Activated T-helper 17 cell treated with anti-CD3 and anti-CD28 coated beads, Interleukin-2, amount 50 U/mL, for 72 hours (primary cell): Measurements from ENCODE around the gene PPIP5K2. TPM values are rescaled to one million over a fixed set of nuclear protein-coding genes. Genes with fewer than 3 reads are reported as not detected.
"Not testable (repeated sequence)": the region's sequence is repeated elsewhere in the genome, so short reads cannot be mapped to it uniquely, and the experiment has no call there.

ENCODE experiments used
- ATAC-seq: fragments of 150-1000 bp; cut with Tn5 transposase; replicated peaks from 2 replicates; pipeline ENCODE4 v1.10.0; 2021; ENCODE audit warnings: mild to moderate bottlenecking, moderate library complexity
- H3K27ac Mint-ChIP-seq: one replicate; pipeline ENCODE4 v1.8.0; 2022; ENCODE audit warnings: mixed read lengths
- H3K27me3 Mint-ChIP-seq: one replicate; pipeline ENCODE4 v1.8.0; 2022; ENCODE audit warnings: mixed read lengths
- H3K36me3 Mint-ChIP-seq: one replicate; pipeline ENCODE4 v1.8.0; 2022; ENCODE audit warnings: low read depth, mild to moderate bottlenecking, mixed read lengths
- H3K4me1 Mint-ChIP-seq: one replicate; pipeline ENCODE4 v1.8.0; 2022; ENCODE audit warnings: mixed read lengths
- H3K4me3 Mint-ChIP-seq: one replicate; pipeline ENCODE4 v1.8.0; 2022; ENCODE audit warnings: mild to moderate bottlenecking, mixed read lengths
- H3K9me3 Mint-ChIP-seq: one replicate; pipeline ENCODE4 v1.8.0; 2022; ENCODE audit warnings: mixed read lengths
- total RNA-seq, 2 donors: library from RNA; stranded (reverse); gene quantifications; one replicate each; pipeline ENCODE4 v1.2.3, GENCODE V29; 2022

PPIP5K2 gene
- total RNA-seq, 2 donors from 2014 or later, result 47.1 to 53.3 TPM

DNA sequence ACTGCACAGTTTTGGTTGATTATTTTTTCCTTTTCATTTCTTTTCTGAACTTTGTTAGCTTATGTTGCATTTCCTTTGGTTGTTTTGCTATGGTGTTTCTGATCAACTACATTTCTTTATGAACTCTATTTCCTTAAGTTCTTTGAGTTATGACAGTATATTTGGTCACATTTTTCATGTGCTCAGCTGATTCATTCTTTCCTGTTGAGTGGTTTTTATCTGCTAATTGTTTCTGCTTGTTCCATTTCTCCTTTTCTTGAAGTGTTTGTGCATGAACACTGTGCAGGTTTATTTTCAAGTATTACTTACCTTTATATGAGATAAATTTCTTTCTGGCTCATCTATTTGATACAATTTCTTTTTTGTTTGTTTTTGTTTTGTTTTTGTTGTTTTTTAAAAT, 87.6 kb downstream of the PPIP5K2 start:
- Mint-ChIP-seq H3K4me1 (peaks cover 16% of the 10 kb centered on the region), H3K27me3 (no peaks in the 10 kb centered on the region), H3K4me3 (no peak overlapping the region), H3K9me3 (no peaks in the 10 kb centered on the region), H3K36me3 (peaks cover 37% of the 10 kb centered on the region), H3K27ac (no peak overlapping the region)
- peak; percentile 29 for ATAC-seq

DNA sequence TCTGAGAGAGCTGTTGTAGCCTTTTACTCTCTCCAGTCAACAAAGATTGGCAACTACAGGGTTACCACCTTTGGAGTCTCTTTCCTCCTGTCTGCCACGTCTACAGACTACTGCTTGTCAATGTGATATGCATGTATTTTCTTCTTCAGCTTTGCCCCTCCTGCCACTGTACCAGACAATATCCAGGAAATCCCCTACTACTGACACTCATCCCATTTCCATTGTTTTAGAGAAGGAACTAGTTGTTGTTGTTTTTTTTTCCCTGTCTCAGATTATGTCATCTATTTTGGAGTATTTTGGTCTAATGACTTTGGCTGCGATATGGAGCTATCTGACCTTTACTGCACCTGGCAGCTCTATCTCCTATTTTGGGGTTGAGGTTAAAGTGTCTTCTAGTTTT, 88.4 kb downstream of the PPIP5K2 start:
- peaks cover 16% of the 10 kb centered on the region for H3K4me1 Mint-ChIP-seq
- no peak overlapping the region for H3K4me3 Mint-ChIP-seq
- H3K9me3 Mint-ChIP-seq, result no peaks in the 10 kb centered on the region
- H3K27me3 Mint-ChIP-seq, result no peaks in the 10 kb centered on the region
- peaks cover 33% of the 10 kb centered on the region for H3K36me3 Mint-ChIP-seq
- no peak overlapping the region for H3K27ac Mint-ChIP-seq
- no peak for ATAC-seq

DNA sequence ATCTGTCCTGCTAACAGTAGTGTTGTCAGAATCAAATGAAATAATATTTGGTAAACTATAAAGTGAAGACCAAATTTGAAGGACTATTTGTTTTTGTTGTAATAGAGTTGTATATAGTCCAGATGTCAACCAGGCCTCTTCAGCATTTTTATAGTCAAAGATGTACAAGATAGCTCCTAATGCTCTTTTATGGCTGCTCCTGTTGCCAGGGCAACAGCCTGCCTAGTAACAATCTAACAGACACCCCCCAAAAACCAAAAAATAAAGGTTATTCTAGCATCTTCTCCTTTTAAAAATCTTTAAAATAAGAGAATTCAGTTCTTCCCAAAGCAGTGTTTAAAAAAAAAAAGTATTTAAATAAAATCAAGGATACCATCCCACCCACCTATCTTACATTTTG, 89.0 kb downstream of the PPIP5K2 start:
- ATAC-seq, result no peak
- Mint-ChIP-seq H3K4me3 (no peak overlapping the region), H3K36me3 (peaks cover 27% of the 10 kb centered on the region), H3K4me1 (peaks cover 16% of the 10 kb centered on the region), H3K27me3 (no peaks in the 10 kb centered on the region), H3K9me3 (no peaks in the 10 kb centered on the region), H3K27ac (no peak overlapping the region)

- peak overlapping the region; percentile 18 for H3K27ac Mint-ChIP-seq
- ATAC-seq, result peak; percentile 51
These were observed 90.9 kb downstream of the PPIP5K2 start for GRCh38 chr5:103210952-103211351.

DNA sequence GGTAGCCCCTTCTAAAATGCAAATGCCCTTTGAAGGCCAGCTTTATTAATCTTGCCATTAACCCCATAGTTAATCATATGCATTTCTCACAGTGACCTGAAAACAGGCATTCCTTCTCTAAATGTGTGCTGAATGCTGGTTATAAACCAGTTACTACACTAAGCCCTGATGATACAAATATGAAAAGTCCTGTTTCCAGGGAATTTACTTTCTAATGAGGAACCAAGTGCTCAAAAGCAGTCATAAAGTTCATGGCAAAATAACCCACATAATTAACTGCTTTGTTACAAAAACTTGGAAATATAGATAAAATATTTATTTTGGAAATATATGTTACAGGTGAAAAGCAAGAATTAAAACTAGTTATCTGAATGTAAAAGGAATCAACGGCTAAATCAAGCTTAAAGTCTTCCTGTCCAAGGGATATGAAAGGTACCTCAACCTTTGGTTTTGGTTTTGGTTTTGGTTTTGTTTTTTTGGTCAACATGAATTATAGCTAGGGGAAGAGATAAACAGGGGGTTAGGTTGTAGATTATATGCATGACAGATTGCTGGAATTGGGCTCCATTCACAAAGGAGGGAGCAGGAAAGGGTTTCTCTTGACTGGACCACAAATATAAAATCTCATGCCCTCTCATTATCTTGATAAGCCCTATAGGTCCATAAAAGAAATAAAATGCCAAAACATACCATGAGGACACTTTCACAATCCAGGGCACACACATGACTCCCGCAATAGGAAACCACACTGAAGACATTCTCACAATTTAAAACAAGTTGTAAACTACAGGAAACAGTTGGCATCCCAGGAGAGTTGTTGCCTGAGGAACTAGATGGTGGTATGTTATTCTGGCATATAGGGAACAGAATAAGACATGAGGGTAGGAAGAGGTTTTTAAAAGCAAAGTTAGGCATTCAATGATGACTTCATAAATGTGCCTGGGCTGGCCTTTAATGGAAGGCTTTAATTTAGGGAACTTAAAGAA, 91.8 kb downstream of the PPIP5K2 start:
- Mint-ChIP-seq H3K36me3 (no peaks in the 10 kb centered on the region), H3K4me3 (peak overlapping the region; percentile 6), H3K27ac (peak overlapping the region; percentile 18), H3K27me3 (no peaks in the 10 kb centered on the region), H3K9me3 (no peaks in the 10 kb centered on the region), H3K4me1 (peaks cover 16% of the 10 kb centered on the region)
- peak; percentile 48 for ATAC-seq

More at GRCh38 chr5:103210952-103211351, 90.9 kb downstream of the PPIP5K2 start:
- Mint-ChIP-seq H3K9me3 (no peaks in the 10 kb centered on the region), H3K4me1 (peaks cover 16% of the 10 kb centered on the region), H3K36me3 (peaks cover 8% of the 10 kb centered on the region), H3K4me3 (no peak overlapping the region), H3K27me3 (no peaks in the 10 kb centered on the region)

DNA sequence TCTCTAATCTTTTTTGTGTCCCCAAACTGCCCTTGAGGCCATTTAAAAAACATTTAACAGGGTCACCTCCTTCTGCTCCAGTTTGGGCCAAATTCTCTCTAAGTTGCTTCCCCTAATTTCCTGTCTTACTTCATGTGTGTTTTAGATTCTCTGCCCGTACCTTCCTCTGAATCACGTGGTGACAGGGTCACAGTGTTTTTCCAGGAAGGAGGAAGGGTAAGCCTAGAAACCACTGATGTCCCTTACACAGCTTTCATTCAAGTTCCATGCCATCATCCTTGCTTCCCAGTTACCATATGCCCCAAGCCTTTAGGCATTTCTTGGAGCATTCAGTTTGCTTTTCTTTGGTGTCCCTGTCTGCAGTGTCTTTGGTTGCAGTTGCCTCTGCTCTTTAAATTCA, 96.0 kb downstream of the PPIP5K2 start:
- no peak overlapping the region for H3K27ac Mint-ChIP-seq
- H3K9me3 Mint-ChIP-seq, result no peaks in the 10 kb centered on the region
- H3K4me3 Mint-ChIP-seq, result no peak overlapping the region
- no peak for ATAC-seq
- H3K36me3 Mint-ChIP-seq, result no peaks in the 10 kb centered on the region
- H3K27me3 Mint-ChIP-seq, result no peaks in the 10 kb centered on the region
- peaks cover 2% of the 10 kb centered on the region for H3K4me1 Mint-ChIP-seq

GRCh38 chr5:103216697-103217096, 96.6 kb downstream of the PPIP5K2 start:
- H3K4me3 Mint-ChIP-seq, result no peak overlapping the region
- no peak for ATAC-seq
- H3K27me3 Mint-ChIP-seq, result no peaks in the 10 kb centered on the region
- H3K36me3 Mint-ChIP-seq, result no peaks in the 10 kb centered on the region
- no peaks in the 10 kb centered on the region for H3K9me3 Mint-ChIP-seq
- H3K27ac Mint-ChIP-seq, result no peak overlapping the region
- H3K4me1 Mint-ChIP-seq, result no peaks in the 10 kb centered on the region

DNA sequence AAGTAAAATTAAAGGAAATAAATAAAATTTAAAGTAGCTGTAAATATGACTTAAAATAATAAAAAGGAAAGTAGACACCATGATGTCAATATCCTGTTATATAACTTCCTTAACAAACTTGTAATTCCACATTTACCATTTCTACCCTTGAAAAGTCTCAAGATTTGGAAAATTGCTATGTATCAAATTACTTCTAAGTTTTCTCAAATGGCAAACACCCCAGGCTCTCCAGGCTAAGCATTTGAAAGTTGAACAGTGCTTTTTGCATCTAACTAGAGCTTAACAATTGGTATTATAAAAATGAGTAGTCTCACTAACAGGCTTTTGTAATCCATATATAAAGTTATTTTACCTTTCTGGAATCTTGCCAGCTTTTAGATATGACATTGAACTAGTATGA, 97.0 kb downstream of the PPIP5K2 start:
- H3K4me3 Mint-ChIP-seq, result no peak overlapping the region
- ATAC-seq, result no peak
- H3K27ac Mint-ChIP-seq, result no peak overlapping the region
- H3K9me3 Mint-ChIP-seq, result no peaks in the 10 kb centered on the region
- no peaks in the 10 kb centered on the region for H3K36me3 Mint-ChIP-seq
- no peaks in the 10 kb centered on the region for H3K27me3 Mint-ChIP-seq
- H3K4me1 Mint-ChIP-seq, result no peaks in the 10 kb centered on the region

- Mint-ChIP-seq H3K9me3 (no peaks in the 10 kb centered on the region), H3K27ac (no peak overlapping the region), H3K36me3 (no peaks in the 10 kb centered on the region), H3K4me1 (no peaks in the 10 kb centered on the region), H3K27me3 (no peaks in the 10 kb centered on the region), H3K4me3 (no peak overlapping the region)
- ATAC-seq, result no peak
These were observed 98.1 kb downstream of the PPIP5K2 start for GRCh38 chr5:103218164-103218563.

DNA sequence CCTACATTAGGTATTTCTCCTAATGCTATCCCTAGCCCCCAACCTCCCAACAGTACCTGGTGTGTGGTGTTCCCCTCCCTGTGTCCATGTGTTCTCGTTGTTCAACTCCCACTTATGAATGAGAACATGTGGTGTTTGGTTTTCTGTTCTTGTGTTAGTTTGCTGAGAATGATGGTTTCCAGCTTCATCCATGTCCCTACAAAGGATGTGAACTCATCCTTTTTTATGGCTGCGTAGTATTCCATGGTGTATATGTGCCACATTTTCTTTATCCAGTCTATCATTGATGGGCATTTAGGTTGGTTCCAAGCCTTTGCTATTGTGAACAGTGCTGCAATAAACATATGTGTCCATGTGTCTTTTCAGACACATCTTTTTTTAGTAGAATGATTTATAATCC, 99.0 kb downstream of the PPIP5K2 start:
- not testable (repeated sequence) for H3K36me3 Mint-ChIP-seq

GRCh38 chr5:103223031-103223955, 103.2 kb downstream of the PPIP5K2 start:
- H3K36me3 Mint-ChIP-seq, result no peaks in the 10 kb centered on the region
- no peaks in the 10 kb centered on the region for H3K9me3 Mint-ChIP-seq
- H3K27ac Mint-ChIP-seq, result no peak overlapping the region
- H3K27me3 Mint-ChIP-seq, result peaks cover 13% of the 10 kb centered on the region
- no peak for ATAC-seq
- H3K4me1 Mint-ChIP-seq, result no peaks in the 10 kb centered on the region
- H3K4me3 Mint-ChIP-seq, result no peak overlapping the region

More for the DNA sequence above, 99.0 kb downstream of the PPIP5K2 start:
- ATAC-seq, H3K27me3 Mint-ChIP-seq, H3K4me1 Mint-ChIP-seq, H3K9me3 Mint-ChIP-seq, H3K4me3 Mint-ChIP-seq, H3K27ac Mint-ChIP-seq: not testable (repeated sequence)

DNA sequence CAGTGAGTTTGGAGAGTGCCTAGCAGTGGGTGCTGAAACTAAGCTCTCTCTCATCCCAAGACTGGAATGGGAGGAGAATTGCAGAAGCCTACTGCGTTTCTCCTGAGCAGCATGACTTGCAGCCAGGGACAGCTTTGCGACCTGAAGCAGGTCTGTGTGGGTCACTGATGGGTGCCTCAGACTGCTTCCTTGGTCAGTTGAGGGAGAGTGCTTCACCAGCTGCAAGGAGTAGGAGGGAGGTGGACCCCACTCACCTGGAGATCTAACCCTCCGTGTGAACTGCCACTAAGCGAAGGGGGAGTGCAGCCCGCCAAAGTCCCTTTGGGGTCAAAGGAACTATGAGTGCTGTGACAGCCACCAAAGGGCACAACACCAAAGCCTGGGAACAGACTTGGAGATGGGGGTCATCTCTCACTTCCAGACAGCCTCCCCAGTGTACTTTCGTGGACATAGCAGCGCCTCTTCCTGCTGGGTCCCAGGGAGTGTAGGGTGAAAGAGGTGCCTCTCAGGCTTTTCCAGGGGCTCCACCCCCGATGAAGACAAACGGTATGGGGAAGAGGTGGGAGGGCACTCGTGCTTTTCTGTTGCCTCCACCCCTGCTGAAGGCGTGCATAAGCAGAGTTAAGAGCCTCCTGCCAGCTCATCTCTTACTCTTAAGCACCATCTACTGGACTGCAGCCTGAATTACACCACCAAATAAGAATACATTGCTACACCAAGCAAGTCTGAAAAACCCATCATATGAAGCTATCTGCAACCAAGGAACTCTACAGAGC, 104.2 kb downstream of the PPIP5K2 start:
- Mint-ChIP-seq H3K27me3 (peaks cover 15% of the 10 kb centered on the region), H3K4me3 (no peak overlapping the region), H3K4me1 (no peaks in the 10 kb centered on the region), H3K36me3 (no peaks in the 10 kb centered on the region), H3K9me3 (no peaks in the 10 kb centered on the region), H3K27ac (no peak overlapping the region)
- peak; percentile 74 for ATAC-seq

DNA sequence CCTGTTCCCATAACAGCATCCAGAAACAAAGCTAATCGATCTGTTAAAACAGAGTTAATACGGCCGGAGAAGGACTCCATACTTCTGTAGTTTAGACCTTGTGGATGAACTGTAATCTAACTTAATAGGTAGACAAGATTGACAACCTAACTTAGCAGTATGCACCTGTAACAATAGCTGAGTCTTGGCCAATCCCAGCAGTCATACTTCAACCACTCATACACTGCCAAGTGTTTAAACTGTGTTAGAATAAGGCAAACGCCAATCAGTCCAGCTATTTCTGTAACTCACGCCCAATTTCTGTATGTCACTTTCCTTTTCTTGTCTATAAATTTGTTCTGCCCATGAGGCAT, 104.8 kb downstream of the PPIP5K2 start:
- peaks cover 15% of the 10 kb centered on the region for H3K27me3 Mint-ChIP-seq
- no peak overlapping the region for H3K27ac Mint-ChIP-seq
- no peaks in the 10 kb centered on the region for H3K36me3 Mint-ChIP-seq
- no peaks in the 10 kb centered on the region for H3K9me3 Mint-ChIP-seq
- no peaks in the 10 kb centered on the region for H3K4me1 Mint-ChIP-seq
- H3K4me3 Mint-ChIP-seq, result no peak overlapping the region
- no peak for ATAC-seq

GRCh38 chr5:103228061-103228460, 108.0 kb downstream of the PPIP5K2 start:
- H3K27ac Mint-ChIP-seq, result no peak overlapping the region
- H3K27me3 Mint-ChIP-seq, result peaks cover 15% of the 10 kb centered on the region

More at GRCh38 chr5:103228061-103228460, 108.0 kb downstream of the PPIP5K2 start:
- no peak for ATAC-seq
- Mint-ChIP-seq H3K36me3 (no peaks in the 10 kb centered on the region), H3K4me3 (no peak overlapping the region), H3K4me1 (no peaks in the 10 kb centered on the region), H3K9me3 (no peaks in the 10 kb centered on the region)
